H7 (cell line): Measurements from ENCODE around the gene RNF8. TPM values are rescaled to one million over a fixed set of nuclear protein-coding genes. Genes with fewer than 3 reads are reported as not detected.

Experiments used
- DNase-seq: peaks from one replicate; pipeline ENCODE4 v3.0.0; 2012
- H3K27me3 ChIP-seq: 2 replicates; pipeline ENCODE4 v1.6.0; 2011; ENCODE audit warnings: mild to moderate bottlenecking, low read length; ENCODE audit not compliant: control insufficient read depth, insufficient read depth
- H3K36me3 ChIP-seq: replicated peaks from 2 replicates; pipeline ENCODE4 v1.5.1; 2011; ENCODE audit warnings: low read length; ENCODE audit not compliant: control insufficient read depth, insufficient read depth
- H3K4me3 ChIP-seq: 2 replicates; pipeline ENCODE4 v1.5.1; 2011; ENCODE audit warnings: low read depth, mild to moderate bottlenecking, control low read depth, low read length, moderate library complexity; ENCODE audit not compliant: insufficient read depth
- total RNA-seq: library from RNA; depleted of rRNA; stranded (reverse); fragments of >200 nt; shearing (Covaris generic); gene quantifications from 2 replicates; pipeline ENCODE4 v1.2.3, GENCODE V29; 2014

The RNF8 gene
- total RNA-seq, 1 experiment from 2014 or later = 32.2 TPM

DNA sequence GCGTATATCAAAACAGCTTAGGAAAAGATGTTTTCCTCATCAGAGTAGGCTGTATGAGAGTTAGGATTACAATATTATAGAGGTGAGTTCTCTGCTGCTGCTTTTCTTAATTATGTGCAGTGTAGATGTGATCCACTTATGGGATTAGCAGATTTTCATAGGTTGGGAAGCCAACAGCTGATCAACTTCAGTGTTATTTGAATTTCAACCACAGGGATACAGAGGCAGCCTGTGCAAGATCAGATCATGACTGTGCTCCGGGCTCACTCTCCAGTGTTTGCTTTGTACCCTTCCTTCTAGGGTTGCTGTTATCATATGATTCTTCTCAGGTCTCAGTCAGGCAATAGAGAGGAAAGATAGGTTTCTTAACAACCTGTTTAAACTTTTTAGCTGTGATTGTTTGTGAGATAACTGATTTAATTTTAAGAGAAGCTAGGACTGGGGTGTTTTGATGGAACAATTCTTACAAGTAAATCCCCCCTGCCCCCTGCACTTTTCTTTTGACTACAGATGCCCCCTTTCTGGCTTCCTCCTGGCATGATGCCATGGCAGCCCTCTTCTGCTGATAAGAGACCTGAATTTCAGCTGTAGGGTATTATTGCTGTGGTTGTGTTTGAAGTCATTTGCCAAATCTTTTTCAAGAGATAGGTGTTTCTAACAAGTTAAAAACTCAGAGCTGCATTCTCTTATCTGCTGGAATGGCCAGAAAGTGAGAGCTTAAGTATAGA, 8.5 kb downstream of the RNF8 start:
- DNase-seq = no peak
- Histone ChIP-seq H3K36me3 (peaks cover 6% of the 10 kb centered on the region), H3K4me3 (no peak overlapping the region), H3K27me3 (no peaks in the 10 kb centered on the region)

DNA sequence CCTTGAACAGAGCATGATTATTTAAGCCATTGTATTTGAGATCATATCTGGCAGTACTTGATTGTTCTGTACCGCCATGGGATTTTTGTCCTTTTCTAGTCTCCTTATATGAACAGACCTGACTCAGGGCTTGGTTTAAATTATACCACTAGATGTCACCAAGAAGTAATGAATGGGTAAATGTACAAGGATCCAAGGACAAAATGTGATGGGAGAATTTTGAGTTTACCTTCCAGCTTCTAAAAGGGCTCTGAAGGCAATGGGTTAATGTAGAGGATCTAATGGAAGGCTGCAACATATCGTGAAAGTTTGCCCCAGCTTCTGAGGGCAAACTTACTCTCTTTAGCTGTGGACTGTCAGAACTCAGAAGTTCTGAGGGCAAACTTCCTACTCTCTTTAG, 12.0 kb downstream of the RNF8 start:
- H3K36me3 ChIP-seq = peaks cover 15% of the 10 kb centered on the region
- DNase-seq = no peak
- H3K27me3 ChIP-seq = no peaks in the 10 kb centered on the region
- no peak overlapping the region for H3K4me3 ChIP-seq

DNA sequence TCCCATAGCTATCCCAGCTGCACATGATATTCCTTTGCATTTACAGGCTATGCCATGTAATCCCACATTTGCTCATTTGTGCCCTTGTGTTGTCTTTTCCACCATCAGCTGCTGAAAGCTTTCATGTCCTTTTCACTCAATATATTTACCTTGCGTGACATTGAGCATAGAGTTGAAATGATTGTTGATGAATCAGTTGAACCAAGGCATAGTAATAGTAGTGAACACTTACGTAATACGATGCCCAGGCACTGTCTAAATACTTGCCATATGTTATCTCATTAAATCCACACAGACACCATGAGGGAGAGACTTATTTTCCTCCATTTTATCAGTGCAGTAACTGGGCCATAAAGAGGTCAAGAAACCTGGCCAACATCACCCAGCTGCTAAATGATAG, 13.1 kb downstream of the RNF8 start:
- no peak for DNase-seq
- Histone ChIP-seq H3K27me3 (no peaks in the 10 kb centered on the region), H3K36me3 (peaks cover 16% of the 10 kb centered on the region), H3K4me3 (no peak overlapping the region)

DNA sequence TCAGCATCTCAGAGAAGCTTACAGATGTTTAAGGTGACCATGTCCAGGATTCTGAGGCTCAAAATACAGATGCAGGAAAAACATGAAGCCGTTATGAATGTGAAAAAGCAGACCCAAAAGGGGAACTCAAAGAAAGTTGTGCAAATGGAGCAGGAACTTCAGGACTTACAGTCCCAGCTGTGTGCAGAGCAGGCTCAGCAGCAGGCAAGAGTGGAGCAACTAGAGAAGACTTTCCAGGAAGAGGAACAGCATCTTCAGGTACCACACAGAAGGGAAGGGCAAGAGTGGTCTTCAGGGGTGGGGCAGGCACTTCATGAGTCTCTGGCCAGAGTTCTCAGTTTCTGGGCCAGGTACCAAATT, 15.2 kb downstream of the RNF8 start:
- peaks cover 14% of the 10 kb centered on the region for H3K36me3 ChIP-seq
- no peak for DNase-seq
- H3K27me3 ChIP-seq = no peaks in the 10 kb centered on the region
- H3K4me3 ChIP-seq = no peak overlapping the region

DNA sequence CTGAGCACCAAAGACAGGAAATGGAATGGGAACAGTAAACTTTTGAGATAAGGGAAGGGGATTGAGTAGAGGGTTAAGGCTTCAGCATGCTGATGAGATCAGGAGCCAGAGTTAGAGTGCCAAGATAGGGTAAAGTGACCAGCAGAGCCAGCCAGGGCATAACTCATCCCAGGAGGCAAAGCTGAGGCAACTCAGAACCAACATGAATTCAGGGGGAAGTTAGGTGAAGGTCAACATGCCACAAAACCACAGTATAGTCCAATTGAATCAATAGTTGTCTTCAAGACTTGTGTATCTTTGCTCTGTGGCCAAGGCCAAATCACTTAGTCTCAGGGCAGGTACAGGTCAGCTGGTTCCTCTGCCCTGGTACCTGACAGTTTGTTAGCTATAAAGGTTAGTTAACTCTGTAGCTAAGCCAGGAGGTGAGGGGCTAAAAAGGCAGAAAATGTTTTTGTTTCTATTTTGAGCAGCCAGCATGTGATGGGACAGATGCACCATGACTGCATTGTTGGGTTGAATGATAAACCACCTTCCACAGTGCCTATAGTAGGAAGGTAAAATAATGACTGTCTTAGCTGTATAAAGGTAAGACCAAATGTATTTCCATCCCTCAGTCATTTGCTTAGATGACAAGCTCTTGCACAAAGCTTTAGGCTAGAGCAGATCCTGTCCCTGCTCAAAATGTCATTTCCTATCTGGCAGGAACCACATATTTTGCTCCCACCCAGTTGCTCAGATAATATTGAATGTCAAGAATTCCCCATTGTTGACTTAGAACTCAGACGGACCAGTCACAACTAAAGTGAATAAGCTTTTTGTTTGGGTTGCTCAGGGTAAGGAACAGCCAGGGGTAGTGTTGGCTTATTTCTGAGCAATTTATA, 15.8 kb downstream of the RNF8 start:
- peaks cover 15% of the 10 kb centered on the region for H3K36me3 ChIP-seq
- DNase-seq = no peak
- no peaks in the 10 kb centered on the region for H3K27me3 ChIP-seq
- H3K4me3 ChIP-seq = no peak overlapping the region

DNA sequence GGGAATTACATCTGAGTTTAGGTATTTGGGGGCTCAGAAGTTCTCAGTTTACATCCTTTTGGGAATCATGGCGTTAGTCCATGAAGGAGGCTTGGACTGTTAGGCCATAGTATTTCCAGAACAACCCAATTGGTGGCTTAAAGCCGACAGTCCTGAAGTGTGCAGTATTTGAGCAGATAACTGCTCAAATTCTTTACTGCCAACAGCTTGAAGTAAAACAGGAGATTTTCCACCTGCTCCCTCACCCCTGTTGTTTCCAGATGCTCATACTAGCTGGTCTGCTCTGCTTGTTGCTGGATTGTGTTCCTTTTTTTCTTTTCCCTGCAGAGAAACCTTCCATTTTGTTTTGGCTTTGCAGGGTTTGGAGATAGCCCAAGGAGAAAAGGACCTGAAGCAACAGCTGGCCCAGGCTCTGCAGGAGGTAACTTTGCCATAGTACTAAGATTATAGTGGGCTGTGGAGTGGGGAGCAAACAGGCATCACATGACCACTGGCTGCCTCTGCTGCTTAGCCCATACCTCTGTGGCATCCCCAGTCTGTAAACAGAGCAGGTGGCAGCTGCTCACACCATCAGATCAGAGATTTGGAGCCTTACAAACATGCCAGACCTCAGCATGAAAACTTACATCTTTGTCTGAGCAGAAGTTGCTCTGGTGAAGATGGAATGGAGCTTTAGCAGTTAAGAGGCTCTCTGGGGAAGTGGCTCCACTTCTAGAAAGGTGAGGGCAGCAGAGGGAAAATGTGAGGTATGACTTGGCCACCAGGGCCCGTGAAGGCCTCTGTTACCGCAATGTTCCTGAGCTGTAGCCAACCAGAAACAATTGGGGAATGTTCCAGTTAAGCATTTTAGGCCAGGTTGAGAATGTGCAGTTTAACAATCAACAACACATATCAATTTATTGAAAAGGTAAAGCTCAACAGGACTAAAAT, 17.6 kb downstream of the RNF8 start:
- no peak for DNase-seq
- Histone ChIP-seq H3K4me3 (no peak overlapping the region), H3K27me3 (no peaks in the 10 kb centered on the region), H3K36me3 (peaks cover 17% of the 10 kb centered on the region)

DNA sequence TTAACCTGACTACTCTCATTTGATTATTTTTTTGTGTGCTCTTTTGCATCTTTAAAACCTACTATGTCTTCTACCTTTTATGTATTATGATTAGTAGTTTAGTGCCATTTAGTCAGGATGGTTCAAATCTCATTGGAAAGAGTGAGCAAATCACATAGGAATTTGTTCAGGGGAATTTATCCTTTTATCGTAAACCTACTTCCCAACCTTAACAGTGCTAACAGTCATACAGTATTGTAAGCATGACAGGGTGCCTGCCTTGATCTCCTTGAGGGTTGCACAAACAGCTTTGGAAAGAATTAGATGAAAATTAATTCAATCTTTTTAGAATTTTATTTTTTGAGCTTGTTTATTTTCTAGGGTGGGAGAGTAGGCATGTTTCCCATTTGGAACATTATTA, 18.3 kb downstream of the RNF8 start:
- DNase-seq = no peak
- no peak overlapping the region for H3K4me3 ChIP-seq
- peaks cover 18% of the 10 kb centered on the region for H3K36me3 ChIP-seq
- no peaks in the 10 kb centered on the region for H3K27me3 ChIP-seq

DNA sequence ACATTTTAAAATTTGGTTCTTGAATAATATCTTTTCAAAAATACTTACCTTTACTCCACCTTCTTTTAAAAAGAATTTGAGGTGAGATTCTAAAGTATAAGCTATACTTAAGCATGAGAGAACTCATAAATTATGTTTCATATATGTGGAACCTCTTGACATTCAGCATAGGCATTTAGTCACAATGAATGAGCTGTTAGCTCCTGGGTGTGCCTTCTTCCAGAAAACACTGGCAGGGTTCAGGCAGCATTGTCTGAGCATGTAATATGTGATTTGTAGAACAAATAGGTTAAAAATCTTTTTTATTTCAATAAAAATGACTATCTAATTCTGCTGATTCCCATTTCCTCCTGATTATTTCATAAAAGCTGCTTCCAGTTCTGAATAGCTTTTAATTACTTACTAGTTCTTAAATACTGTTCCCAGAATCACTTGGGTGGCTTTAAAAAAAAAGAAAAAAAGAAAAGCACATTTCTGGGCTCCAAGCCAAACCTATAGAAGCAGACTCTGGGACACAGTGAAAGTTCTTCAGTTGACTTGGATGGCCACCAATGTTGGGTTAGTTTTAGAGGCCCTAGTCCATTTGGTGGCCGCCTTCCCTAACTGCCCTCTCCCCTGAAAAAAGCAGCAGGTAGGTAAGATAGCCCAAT, 20.2 kb downstream of the RNF8 start:
- Histone ChIP-seq H3K4me3 (no peak overlapping the region), H3K27me3 (no peaks in the 10 kb centered on the region), H3K36me3 (peaks cover 17% of the 10 kb centered on the region)
- DNase-seq = no peak

DNA sequence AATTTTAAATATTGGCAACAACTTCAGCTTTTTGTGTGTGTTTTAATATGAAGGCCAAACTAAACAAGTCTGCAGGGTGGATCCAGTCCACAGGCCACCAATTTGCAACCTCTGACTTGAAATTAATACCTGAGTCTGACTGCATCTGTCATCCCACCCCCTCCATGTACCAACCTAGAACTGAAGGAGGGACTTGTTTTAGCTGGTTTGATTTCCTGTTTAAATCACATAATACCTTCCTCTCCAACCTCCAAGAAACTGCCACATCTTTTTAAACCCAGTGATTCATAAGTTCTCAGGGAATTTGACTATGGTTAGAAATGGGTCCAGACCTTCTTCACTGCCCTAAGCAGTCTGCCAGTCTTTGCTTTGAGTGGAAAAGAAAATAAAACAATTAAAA, 21.6 kb downstream of the RNF8 start:
- DNase-seq = no peak
- H3K4me3 ChIP-seq = no peak overlapping the region
- peaks cover 10% of the 10 kb centered on the region for H3K36me3 ChIP-seq
- no peaks in the 10 kb centered on the region for H3K27me3 ChIP-seq

DNA sequence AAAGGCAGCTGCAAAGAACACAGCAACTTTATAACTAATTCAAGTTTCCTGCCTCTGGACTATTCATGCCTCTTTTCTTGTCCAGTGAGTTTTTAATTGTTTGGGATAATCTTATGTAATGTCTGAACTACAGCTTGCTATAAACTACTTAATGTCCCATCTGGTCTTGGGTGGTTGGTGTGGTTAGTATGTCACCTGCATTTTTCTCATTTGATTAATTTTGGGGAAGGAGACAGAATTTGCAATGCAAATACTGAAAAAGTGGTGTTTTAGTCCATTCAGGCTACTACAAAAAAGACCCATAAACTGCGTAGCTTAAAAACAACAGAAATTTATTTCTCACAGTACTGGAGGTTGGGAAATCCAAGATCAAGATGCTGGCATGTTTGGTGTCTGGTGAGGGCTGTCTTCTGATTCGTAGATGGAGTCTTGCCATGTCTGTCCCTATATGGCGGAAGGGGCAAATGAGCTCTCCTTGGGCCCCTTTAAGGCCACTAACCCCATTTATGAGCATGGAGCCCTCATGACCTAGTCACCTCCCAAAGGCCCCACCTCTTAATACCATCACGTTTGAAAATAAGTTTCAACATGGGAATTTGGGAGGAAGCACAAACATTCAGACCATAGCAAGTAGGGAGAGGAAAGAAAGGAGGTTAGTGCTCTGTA, 22.4 kb downstream of the RNF8 start:
- no peak for DNase-seq
- no peak overlapping the region for H3K4me3 ChIP-seq
- peaks cover 6% of the 10 kb centered on the region for H3K36me3 ChIP-seq
- H3K27me3 ChIP-seq = no peaks in the 10 kb centered on the region

DNA sequence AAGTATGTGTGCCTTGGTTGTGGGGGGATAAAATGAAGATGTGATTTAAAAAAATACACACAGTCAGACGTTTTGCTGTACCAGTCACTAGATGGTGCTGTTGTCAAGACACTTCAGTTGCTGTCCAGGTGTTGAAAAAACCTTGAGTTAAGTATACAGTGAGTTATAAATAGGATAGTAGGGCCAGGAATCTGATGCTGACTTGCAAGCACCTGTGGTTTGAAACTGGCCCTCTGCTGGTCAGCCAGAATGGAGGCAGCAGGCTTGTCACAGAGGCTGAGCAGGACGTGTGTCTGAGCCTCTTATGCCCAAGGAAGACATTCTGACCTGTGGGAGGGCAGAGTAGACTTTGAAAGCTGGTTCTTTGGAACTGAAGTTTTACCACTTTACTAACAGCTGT, 27.8 kb downstream of the RNF8 start:
- DNase-seq = peak; percentile 70
- H3K4me3 ChIP-seq = no peak overlapping the region
- H3K36me3 ChIP-seq = peaks cover 13% of the 10 kb centered on the region
- H3K27me3 ChIP-seq = no peaks in the 10 kb centered on the region

DNA sequence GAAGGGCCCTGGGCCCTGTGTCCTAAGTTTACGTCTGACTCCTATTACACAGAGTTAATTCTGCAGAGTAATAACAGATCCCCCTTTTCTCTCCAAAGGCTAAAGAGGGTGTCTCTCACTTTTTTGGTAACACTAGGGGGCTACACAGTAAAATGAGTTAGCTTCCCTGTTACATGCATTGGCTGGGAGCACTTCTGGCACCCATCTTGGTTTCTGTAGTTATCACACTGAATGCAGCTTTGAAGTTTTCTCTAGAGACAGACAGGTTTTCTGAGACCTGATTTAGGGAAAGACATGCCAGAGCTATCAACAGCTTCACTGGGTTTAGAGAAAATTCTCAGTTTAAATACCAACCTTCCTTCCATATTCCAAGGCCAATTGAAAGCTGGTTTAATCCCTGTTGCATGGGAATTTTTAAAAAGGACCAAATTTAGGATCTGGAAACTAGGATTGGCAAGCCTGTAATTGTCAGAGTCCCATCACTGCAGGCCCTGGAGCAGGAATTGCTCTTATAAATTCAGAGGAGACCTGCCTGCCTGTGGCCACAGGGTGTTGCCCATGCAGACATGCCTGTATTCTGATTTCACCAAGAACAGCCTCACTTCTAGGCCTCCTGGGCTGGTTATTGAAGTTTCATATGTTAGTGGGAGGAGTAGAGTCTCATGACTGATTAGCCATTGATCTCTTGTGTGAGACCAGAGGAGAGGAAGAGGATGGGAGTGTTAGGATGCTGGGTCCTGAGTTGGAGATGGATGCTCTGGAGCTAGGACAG, 29.4 kb downstream of the RNF8 start:
- no peak overlapping the region for H3K4me3 ChIP-seq
- H3K36me3 ChIP-seq = peaks cover 18% of the 10 kb centered on the region
- DNase-seq = no peak
- no peaks in the 10 kb centered on the region for H3K27me3 ChIP-seq

DNA sequence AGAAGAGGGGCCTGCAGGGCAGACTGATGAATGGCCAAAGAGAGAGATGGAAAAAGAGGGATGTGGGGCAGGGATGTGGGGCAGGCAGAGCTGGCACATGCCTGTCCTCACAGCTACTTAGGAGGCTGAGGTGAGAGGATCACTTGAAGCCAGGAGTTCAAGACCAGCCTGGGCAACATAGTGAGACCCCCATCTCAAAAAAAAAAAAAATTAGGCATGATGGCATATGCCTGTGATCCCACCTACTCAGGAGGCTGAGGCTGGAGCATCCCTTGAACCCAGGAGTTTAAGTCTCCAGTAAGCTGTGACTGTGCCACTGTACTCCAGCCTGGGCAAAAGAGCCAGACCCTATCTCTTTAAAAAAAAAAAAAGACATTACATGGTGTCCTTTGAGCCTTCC, 34.8 kb downstream of the RNF8 start:
- no peak for DNase-seq
- Histone ChIP-seq H3K36me3 (peaks cover 11% of the 10 kb centered on the region), H3K4me3 (no peak overlapping the region), H3K27me3 (no peaks in the 10 kb centered on the region)
